ENCODE results near the gene MYL12A.
"Not testable (repeated sequence)": the region's sequence is repeated elsewhere in the genome, so short reads cannot be mapped to it uniquely, and the experiment has no call there.

The MYL12A gene
- total RNA-seq = 253 to 340 (median 297) reads per million in 4 donors

GRCh38 chr18:3247240-3248061 lies at the start of gene MYL12A:
MYL12A (plus strand) TSS chr18:3247801; CDS start chr18:3253248, 5,447 bp downstream.
- peak; percentile 78 to 99 (median 83) for DNase-seq

GRCh38 chr18:3198260-3198860 lies 49.2 kb upstream of the MYL12A start:
- not testable (repeated sequence) for DNase-seq

GRCh38 chr18:3199942-3200645 lies 47.5 kb upstream of the MYL12A start:
- no peak for DNase-seq

- DNase-seq = no peak
Observed at GRCh38 chr18:3205239-3205638, 42.4 kb upstream of the MYL12A start.

- no peak for DNase-seq
Observed at GRCh38 chr18:3207565-3207964, 40.0 kb upstream of the MYL12A start.

GRCh38 chr18:3209859-3210569 lies 37.6 kb upstream of the MYL12A start:
- DNase-seq = peak in 1 of 5 donors; percentile 14

- DNase-seq = no peak
Observed at GRCh38 chr18:3211236-3211992, 36.2 kb upstream of the MYL12A start.

GRCh38 chr18:3212657-3213056 lies 34.9 kb upstream of the MYL12A start:
- DNase-seq = no peak

- peak in 1 of 5 donors; percentile 15 for DNase-seq
Observed at GRCh38 chr18:3213300-3214059, 34.1 kb upstream of the MYL12A start.

- DNase-seq = no peak
Observed at GRCh38 chr18:3214855-3215637, 32.6 kb upstream of the MYL12A start.

GRCh38 chr18:3216987-3217386 lies 30.6 kb upstream of the MYL12A start:
- no peak for DNase-seq

GRCh38 chr18:3217948-3218647 lies 29.5 kb upstream of the MYL12A start:
- no peak for DNase-seq

GRCh38 chr18:3218819-3219218 lies 28.8 kb upstream of the MYL12A start:
- DNase-seq = no peak

- DNase-seq = no peak
Observed at GRCh38 chr18:3219241-3219630, 28.4 kb upstream of the MYL12A start.

- no peak for DNase-seq
Observed at GRCh38 chr18:3219631-3220335, 27.8 kb upstream of the MYL12A start, which contains the start of gene MYOM1. MYOM1 (minus strand) TSS chr18:3219968; CDS start chr18:3215223, 4,745 bp downstream.

GRCh38 chr18:3220868-3221267 lies 26.7 kb upstream of the MYL12A start:
- DNase-seq = not testable (repeated sequence)

- DNase-seq = no peak
Observed at GRCh38 chr18:3221496-3221895, 26.1 kb upstream of the MYL12A start.

- DNase-seq = no peak
Observed at GRCh38 chr18:3223356-3223755, 24.2 kb upstream of the MYL12A start.

GRCh38 chr18:3224223-3224622 lies 23.4 kb upstream of the MYL12A start:
- DNase-seq = no peak
